A673 (cell line): ENCODE measurements around the gene PCDHB16.

Experiments used
- CTCF ChIP-seq: fragments of 300-800, 200-600 bp; sonication (generic); conservative IDR thresholded peaks from 2 replicates; pipeline ENCODE4 v1.5.1; 2017; ENCODE audit warnings: low read depth, mild to moderate bottlenecking, antibody characterized with exemption, low read length, moderate library complexity, mixed read lengths
- EZH2 ChIP-seq: fragments of 200-600 bp; sonication (generic); IDR thresholded peaks from 2 replicates; pipeline ENCODE4 v1.6.1; 2017; ENCODE audit warnings: borderline replicate concordance, low read depth, mild to moderate bottlenecking, mixed read lengths, antibody characterized with exemption, low read length; ENCODE audit not compliant: poor library complexity, severe bottlenecking

GRCh38 chr5:141192110-141192725 is 10.0 kb downstream of the PCDHB16 start, which contains the start of gene PCDHB10:
- TF ChIP-seq CTCF (peak; percentile 87), EZH2 (no peak)
